DMS79 treated with DMSO at 0.1 percent for 48 hours (cell line): Measurements from ENCODE around the gene EGR2.
"Not testable (repeated sequence)": the region's sequence is repeated elsewhere in the genome, so short reads cannot be mapped to it uniquely, and the experiment has no call there.

ENCODE experiments used
- DNase-seq: peaks from one replicate; lab custom pipeline; 2025; lab: John Stamatoyannopoulos, UW

The EGR2 gene

DNA sequence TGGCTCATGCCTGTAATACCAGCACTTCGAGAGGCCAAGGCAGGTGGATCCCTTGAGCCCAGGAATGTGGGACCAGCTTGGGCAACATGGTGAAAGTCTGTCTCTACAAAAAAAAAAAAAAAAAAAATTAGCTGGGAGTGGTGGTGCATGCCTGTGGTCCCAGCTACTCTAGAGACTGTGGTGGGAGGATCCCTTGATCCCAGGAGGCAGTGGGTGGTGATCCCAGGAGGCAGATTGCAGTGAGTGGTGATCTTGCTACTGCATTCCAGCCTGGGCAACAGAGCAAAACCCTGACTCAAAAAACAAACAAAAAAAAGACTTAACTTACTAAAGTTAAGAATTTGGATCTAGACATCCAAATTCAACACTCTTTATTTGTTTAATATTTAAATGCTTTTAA, 21.9 kb downstream of the EGR2 start:
- no peak for DNase-seq

GRCh38 chr10:62792261-62792660, 23.9 kb downstream of the EGR2 start:
- DNase-seq: no peak

DNA sequence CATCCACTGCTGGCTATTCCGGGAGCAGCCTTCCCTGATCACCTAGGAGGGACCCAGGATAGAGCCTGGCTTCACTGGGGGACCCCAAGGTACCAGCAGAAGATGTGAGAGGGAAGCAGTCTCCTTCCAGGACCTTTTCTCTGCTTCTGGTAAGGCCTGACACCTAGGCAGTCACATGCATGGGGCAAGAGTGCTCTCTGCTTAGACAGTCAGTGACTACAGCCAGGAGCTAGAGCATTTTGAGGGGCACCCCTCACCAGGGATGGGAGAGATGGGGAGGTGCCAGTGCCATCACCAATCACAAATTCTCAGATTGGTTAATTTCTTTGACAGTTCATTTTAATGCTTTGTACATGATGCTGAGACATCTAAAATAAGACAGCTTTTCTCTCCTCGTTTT, 25.6 kb downstream of the EGR2 start:
- DNase-seq: no peak

DNA sequence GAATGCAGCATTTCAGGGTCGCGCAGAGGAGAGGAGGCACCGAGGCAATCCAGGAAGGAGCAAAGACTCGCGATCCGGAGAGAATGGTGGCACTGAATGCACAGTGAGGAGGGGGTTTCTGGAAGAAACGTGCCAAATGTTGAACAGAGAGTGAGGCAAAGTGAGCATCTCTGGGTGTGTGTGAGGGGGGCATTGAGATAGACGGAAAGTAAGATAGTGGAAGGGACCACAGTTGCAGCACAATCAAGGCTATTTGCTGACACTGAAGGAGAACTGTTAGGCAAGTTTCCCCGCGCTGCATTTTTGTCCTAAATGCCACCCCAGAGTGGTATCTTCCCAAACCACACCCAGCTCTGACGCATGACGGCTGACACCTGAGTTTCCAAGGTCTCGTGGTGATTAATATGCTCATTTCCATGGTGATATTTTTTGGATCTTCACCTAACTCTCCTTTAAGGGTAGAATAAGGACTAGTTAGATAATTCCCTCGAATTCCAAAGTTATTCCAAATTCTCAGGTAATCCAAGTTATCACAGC, 26.1 kb downstream of the EGR2 start:
- no peak for DNase-seq

GRCh38 chr10:62788861-62789467, 27.2 kb downstream of the EGR2 start:
- no peak for DNase-seq

- not testable (repeated sequence) for DNase-seq
Observed at GRCh38 chr10:62788285-62788684, 27.9 kb downstream of the EGR2 start.

- not testable (repeated sequence) for DNase-seq
Observed at GRCh38 chr10:62784537-62784936, 31.6 kb downstream of the EGR2 start.

DNA sequence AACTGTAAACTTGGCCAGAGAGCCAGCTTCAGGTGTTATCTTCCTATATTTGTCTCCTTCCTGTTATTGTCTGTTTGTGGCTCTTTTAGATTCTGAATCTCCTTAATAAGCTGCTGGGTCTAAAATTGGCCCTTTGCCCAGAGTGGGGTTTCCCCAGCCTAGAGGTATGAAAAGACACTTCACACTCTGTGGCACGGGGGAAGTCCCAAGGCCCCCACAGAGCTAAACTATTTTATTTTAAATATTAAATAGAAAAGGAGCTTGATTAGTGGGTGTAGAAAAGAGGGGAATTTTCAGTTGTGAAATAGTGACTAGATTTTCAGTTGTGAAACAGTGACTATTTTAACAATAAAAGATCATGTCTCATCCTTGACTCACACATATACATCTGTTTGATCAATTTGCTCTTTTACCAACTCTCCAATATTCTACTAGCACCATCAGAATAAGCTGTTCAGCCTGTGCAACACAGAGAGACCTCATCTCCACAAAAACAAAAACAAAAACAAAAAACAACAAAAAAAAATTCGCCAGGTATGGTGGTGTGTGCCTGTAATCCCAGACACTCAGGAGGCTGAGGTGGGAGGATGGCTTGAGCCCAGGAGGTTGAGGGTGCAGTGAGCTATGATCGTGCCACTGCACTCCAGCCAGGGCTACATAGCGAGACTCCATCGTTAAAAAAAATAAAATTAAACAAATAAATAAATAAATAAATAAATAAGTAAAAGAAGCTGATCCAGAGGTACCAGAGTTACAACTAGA, 36.5 kb downstream of the EGR2 start:
- no peak for DNase-seq

GRCh38 chr10:62778125-62778524, 38.0 kb downstream of the EGR2 start:
- DNase-seq: no peak

GRCh38 chr10:62772186-62772974, 43.8 kb downstream of the EGR2 start:
- DNase-seq: no peak

- DNase-seq: no peak
Observed at GRCh38 chr10:62769574-62770242, 46.5 kb downstream of the EGR2 start.

DNA sequence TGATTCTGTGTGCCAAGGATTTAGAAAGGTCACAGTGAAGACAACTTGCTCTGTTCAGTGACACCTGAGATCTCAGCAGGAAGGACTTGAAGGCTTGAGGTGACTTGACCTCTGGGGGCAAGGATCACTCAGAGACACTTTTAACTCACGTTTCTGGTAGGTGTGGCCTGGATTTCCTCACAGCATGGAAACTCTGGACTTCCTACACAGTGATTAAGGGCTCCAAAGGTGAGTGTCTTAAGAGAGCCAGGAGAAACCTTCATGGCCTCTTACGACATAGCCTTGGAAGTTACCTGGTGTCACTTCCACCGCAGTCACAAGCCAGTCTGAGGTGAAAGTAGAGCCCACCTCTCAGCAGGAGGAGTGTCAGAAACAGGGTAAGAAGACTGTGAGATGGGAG, 49.8 kb downstream of the EGR2 start:
- no peak for DNase-seq

GRCh38 chr10:62765726-62766125, 50.4 kb downstream of the EGR2 start:
- no peak for DNase-seq

- no peak for DNase-seq
Observed at GRCh38 chr10:62764011-62764410, 52.2 kb downstream of the EGR2 start.

DNA sequence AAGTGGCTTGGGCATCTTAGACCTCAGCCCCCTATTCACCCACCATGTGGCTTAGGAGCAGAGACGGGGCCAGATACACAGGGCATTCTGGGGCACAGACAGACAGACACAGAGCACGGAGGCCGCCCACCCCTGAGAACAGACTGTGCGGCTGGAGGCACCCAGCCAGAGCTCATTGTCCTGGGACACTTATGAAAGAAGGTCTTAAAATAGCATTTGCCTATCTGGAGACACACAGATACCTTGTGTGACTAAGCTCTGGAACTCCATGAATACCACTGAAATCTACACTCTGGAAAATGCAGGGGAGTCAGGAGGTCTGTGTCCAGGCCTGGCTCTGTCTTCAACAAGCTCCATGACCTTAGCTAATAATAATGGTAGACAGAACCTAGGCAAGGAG, 53.0 kb downstream of the EGR2 start:
- DNase-seq: no peak
